ENCODE measurements around the gene AJAP1.

DNA sequence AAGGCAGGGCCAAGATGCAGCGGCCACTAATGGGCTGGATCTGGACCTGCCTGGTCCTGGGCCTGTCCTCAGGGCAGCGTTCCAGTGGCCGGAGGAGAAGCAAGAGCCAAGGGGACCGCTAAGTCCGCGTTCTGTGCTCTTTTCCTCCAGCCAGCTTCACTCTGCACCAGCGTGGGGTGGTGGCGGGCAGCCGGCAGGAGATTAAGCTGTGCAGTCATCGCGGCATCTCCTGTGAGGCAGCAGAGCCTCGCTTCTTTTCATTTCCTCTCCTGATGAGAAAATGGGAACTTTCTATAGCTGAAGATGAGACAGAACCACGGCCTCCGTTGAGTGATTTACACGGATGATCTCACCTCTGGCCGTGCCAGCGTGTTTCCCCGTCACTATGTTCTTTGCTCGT, 43.4 kb downstream of the AJAP1 start:
- TF ChIP-seq, protein P1, sequence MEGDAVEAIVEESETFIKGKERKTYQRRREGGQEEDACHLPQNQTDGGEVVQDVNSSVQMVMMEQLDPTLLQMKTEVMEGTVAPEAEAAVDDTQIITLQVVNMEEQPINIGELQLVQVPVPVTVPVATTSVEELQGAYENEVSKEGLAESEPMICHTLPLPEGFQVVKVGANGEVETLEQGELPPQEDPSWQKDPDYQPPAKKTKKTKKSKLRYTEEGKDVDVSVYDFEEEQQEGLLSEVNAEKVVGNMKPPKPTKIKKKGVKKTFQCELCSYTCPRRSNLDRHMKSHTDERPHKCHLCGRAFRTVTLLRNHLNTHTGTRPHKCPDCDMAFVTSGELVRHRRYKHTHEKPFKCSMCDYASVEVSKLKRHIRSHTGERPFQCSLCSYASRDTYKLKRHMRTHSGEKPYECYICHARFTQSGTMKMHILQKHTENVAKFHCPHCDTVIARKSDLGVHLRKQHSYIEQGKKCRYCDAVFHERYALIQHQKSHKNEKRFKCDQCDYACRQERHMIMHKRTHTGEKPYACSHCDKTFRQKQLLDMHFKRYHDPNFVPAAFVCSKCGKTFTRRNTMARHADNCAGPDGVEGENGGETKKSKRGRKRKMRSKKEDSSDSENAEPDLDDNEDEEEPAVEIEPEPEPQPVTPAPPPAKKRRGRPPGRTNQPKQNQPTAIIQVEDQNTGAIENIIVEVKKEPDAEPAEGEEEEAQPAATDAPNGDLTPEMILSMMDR (IDR thresholded peaks at IDR 0.05): no peak
- TF ChIP-seq ZFX (IDR thresholded peaks at IDR 0.05; ENCODE audit: borderline replicate concordance): no peak
